Measurements from ENCODE around the gene FTCDNL1.
A peak's percentile ranks its signal among the peaks of the same experiment; 100 is the strongest.

FTCDNL1 gene

DNA sequence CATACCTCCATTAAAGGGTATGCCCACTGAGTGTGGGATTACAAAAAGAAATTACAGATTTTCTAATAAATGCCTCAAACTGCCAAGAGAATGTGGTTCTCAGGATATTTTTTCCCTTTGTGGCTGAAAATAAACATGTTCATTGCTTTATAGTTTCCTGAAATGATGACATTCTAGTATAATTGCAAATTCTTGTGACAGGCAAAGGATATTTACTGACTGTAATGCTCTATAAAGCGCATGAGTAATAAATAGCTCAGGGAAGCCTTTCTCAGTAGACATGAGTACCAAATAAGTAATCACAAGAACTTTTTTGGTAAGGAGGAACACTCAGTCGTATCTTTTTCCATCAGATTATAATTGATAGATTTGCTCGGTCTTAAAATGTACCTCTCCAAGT is 72.3 kb downstream of the FTCDNL1 start:
- DNase-seq: no peak

DNA sequence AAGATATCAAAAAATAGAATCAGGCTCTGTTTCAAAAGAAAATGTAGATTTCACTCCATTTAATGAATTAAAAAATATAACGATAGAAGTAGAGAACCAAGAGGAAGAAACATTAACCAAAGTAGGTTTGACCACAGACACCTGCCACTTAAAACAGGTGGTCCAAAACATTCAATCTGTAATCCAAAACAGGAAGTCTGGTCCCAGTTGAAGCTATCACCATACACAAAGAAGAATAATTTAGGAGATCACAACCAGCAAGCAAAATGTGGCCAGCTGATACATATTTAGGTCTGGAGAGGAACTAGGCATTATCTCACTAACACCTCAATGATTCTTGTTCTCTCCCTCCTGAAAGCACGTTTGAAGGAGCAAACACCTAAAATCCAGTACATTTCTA is 73.1 kb downstream of the FTCDNL1 start:
- no peak for DNase-seq

DNA sequence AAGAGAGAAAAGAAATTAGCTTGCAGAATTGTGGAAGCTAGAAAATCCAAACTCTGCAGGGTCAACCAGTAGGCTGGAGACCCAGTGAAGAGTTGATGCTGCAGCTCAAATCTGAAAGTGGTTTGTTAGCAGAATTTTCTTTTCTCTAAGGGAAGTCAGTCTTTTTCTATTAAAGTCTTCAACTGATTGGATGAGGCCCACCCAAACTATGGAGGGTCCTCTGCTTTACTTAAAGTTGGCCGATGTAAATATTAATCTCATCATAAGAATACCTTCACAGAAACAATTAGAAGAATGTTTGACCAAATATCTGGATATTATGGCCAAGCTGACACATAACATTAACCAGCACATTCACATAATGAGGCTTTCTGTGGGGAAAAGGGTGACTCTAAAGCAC is 73.7 kb downstream of the FTCDNL1 start:
- no peak for DNase-seq

DNA sequence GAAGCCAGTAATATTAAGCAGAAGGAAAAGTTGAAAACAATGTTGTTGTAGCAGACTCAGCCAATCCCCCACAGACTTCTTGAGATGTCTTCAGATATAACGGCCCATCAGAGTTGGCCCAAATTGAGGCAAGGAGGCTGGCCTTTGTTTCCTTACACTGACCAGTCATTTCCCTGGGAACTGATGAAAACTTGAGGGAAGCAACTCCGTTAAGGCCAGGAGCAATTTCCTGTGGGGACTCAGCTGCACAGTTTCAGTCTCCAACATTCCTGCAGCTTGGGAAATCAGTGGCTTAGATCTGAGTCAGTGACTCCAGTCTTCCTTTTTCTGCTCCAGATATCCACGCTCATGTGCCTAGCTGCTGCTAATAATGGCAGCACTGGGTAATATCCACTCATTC is 75.7 kb downstream of the FTCDNL1 start:
- peak; percentile 11 for DNase-seq

DNA sequence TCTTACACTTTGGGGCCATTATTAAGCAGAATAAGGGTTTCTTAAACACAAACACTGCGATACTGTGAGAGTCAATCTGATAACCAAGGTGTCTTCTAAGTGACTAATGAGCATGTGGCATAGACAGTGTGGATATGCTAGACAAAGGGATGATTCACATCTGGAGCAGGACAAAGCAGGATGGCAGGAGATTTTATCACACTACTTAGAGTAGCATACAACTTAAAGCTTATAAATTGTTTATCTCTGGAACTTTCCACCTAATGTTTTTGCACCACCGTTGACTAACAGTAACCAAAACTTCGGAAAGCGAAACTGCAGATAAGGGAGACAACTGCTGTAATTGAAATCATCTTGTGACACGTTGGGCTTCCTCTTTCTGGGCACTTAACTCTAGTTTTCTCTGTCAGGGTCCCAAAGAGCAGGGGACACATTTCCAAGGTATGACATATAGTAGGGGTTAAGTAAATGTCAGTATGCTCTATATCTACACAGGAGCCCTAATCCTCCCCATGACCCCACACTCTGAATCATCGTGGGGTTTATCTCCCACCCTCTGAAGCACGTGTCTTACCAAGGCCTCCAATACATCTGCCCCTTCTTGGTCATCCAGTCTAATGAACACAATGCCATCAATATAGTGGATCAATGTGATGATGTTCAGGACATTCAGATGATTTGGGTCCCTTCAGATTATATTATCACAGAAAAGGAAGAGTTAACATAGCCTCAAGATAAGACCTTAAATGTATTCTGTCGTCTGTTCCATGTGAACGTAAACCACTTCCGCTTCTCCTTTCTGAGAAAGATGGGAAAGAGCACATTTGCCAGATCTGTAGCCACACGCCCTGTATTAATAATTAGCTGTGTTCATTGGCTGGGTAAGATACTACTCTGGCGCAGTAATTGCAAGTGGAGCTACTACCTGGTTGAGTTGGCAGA is 78.7 kb downstream of the FTCDNL1 start:
- DNase-seq: no peak

DNA sequence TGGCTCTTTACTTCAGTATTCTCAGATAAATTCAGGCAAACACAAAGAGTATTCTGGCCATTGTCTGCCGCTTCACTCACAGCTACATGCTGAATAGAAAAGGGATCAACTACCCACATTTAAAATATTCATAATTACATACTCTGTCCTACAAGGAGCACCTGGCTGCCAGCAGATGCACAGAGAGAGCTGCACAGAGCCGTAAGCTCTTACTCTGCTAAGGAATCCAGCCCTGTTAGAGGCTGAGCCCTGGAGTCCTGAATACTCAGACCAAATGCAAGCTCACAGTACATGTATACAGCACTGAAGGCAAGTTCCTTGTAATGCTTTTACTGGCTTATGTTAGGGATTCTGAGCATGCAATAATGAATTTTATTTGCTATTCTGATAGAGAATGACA is 80.3 kb downstream of the FTCDNL1 start:
- DNase-seq: no peak

DNA sequence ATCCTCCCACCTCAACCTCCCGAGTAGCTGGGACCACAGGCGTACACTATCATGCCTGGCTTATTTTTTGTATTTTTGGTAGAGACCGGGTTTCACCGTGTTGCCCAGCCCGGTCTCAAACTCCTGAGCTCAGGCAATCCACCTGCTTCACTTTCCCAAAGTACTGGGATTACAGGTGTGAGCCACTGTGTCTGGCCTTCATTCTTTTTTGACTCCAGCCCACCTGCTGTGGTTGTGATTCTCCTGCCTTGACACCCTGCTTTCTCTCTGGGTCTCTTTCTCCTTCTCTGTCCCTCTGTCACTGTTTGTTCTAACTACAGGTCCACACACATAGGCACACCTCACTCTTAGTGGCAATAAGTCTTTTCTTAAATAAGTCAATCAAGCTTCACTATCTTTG is 85.3 kb downstream of the FTCDNL1 start:
- no peak for DNase-seq

DNA sequence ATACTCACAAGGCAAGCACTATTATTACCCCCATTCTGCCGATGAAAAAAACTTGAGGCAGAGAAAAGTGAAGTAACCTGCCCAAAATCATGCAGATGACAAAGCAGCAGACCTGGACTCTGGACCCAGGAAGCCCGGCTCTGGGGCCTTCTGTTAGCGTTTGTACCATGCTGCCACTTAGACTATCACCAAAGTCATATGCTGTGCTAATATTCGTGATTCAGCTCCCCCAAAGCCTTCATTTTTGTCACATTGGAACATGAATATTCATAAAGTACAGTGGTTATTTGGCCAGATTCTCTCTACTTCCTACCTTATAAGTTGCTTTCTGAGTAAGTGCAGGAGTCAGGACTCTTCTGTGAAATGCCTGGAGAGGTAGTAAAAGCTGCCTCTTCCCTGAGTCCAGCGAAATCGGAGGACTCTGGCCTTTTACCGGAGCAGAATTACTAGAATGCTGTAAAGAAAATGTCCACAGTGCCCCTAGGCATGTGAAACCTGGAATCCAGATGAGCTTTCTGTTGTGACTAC is 86.7 kb downstream of the FTCDNL1 start:
- no peak for DNase-seq

DNA sequence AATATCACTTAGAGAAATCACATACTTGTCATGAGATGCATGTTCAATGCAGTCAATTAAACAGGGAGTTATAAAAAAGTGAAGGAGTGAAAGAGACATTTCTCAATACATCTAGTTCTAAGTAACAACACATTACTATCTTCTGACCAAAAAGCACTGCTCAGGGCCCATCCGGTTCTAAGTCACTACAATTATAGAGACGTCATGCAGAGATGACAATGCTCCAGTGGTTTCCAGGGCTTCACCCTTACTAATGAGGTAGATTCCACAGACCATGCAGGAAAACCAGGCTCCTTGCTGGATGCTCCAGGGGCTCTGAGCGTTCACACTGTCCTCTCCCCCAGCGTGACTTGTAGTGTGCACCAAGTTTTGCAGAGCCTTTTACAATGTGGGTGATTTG is 88.0 kb downstream of the FTCDNL1 start:
- no peak for DNase-seq

DNA sequence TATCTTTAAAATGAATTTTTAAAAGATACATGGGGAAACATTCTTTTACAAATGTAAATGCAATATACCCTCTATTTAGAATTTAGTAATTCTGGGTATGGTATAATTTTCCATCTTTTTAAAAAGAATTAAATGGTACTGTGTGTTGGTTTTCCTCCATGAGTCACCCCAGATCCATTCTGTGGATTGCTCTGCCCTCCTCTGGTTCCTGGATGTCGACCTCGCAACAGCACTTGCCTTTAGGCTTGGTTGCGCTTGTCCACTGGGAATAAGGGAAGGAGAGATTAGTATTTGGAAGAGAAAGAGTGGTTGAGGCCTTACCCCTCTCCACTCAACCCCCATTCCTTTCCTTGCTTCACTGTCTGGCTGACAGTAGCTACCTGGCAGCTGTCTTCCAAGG is 90.4 kb downstream of the FTCDNL1 start:
- DNase-seq: no peak

DNA sequence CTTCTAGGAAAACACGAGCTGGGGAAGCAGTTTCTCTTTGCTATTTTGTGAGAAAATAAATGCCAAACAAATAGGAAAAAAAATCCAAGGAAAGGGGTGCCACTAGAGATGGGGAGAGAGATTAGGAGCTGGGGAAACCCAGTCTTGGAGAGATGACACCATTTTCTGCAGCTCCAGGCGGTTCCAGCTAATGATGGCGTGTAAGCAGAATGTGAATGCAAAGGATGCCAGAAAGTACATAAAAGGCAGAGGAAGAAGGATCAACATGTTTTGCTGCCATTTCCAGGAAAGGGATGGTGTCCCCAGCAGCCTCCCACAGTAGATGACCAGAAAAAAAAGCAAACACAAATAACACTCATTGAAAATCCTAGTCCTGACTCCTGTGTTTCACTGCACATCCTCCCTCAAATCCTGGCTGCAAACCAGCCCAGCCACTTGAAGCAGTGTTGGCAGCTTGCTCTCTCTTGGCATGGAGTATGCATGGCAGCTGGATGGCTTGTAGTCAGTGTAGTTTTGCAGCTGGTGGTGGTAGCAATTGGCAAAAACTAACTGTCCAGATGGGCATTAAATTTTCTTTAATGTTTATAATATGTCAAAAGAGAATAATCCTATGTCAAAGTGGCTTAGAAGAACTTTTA is 93.6 kb downstream of the FTCDNL1 start:
- DNase-seq: no peak

DNA sequence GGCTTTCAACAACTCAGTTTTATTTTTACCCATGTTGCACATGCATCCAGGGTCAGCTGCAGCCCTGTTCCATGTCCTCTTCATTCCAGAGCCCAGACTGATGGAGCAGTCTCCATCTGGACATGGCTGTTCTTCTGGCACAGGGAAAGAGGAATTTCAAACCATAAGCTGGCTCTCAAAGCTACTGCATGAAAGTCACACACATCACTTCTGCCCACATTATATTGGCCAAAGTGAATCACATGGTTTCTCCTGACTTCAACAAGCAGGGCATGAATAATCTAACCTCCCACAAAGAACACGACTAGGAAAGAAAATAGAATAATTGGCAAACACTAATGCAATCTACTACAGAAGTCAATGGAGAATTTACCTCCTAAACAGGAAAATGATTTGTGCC is 94.2 kb downstream of the FTCDNL1 start:
- no peak for DNase-seq

DNA sequence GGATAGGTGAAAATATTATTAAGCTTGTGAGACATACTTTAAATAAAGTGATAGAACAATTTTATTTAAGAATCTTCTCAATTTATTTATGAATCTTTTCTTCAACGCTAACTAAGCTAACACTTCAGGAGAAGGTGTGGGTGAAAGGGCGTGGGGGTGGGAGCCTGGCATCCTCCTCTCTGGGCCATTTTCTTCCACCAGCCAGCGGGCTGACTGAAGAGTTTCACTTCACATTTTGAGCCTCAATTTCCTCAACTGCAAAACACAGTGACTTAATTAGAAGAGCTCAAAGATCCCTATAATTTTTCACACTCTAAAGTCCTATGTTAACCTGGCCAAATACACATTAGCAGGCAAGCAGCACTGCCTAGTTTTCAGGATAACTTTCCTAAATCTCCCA is 94.8 kb downstream of the FTCDNL1 start:
- no peak for DNase-seq

DNA sequence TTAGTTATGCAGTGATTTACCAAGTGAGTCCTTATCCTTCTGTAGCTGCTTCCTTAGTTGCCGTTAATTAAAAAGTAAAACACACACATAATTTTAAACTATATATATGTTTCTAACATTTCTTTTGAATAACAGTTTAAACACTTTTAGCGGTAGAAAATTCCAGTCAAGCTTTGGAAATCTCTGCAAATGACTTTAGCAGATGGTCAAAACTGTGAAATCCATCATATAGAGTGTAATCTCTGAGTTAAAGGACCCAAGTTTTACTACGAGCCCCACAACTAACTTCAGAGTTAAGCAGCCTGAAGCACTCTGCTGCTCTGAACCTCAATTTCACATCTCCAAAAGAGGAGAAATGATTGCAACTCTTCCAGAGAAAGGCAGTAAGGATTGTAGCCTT is 96.2 kb downstream of the FTCDNL1 start:
- no peak for DNase-seq

DNA sequence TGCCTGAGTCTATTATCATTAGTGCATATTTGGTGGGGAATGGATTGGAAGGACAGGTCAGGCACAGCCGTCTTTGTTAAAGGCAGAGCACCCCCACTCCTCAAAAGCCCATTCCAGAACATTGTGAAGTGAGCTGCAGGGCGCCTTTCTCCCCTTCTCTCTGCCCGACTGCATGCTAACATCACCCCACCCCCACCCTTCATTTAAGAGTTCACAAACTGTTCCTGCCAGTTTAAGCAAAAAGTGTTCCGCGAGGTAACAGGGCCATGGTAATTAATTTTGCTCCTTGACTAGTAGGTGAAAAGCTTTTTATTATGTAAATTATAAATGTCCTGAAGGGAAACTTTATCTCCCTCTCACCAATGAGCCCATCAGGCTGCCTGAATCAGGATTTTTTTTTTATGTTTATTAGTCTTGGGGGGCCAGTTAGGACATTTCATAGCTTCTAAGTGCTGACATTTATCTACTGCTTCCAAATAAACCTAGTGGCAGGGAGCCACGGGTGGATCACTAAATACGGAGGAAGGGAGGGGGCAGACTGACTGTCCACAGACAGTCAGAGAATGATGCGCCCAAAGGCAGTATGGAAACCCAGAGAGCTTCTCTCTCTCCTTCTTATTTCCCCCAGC is 99.4 kb downstream of the FTCDNL1 start:
- no peak for DNase-seq

DNA sequence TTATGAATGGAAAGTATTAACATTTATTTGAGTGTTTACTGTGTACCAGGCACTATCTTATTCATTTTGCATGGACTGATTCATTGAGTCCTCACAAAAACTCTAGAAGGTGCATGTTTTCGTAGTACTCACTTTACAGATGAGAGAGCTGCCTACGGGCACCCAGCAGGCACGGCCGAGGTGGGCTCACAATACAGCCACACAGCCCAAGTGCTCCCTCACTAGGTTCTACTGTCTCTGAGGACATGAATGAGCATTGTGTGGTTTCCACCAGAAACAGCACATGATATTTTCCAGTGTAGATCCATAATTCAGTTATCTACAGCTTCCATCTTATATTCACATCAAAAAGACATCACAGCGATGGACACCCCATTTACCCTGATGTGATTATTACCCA is 101.4 kb downstream of the FTCDNL1 start:
- DNase-seq: no peak

DNA sequence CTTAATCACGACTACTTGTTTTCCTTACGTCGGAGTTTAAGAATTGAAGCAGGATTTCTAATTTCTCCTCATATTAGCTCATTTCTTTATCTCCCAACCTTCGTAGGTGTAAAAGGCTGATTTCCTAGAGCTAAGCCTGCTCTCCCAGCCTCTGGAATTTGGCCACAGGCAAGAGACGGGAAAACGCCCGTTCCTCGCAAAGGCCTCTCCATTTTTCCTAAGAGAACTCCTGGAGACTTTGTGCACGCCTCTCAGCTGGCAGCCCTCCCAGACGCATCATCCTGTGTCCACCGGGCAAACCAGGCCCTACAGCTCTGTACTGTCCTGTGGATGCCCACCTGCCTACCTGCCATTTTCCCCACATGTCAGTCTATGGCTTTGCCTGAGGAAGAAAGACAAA is 106.3 kb downstream of the FTCDNL1 start:
- no peak for DNase-seq

DNA sequence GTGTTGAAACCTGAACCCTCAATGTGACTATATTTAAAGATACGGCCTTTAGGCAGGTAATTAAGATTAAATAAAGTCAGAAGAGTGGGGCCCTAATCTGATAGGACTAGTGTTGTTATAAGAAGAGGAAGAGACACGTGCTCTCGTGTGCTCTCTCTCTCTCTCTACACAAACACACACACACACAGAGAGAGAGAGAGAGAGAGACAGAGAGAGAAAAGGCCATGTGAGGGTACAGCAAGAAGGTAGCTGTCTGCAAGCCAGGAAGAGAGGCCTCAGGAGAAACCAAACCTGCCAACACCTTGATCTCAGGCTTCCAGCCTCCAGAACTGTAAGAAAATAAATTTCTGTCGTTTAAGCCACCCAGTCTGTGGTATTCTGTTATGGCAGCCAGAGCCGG is 106.7 kb downstream of the FTCDNL1 start:
- no peak for DNase-seq

DNA sequence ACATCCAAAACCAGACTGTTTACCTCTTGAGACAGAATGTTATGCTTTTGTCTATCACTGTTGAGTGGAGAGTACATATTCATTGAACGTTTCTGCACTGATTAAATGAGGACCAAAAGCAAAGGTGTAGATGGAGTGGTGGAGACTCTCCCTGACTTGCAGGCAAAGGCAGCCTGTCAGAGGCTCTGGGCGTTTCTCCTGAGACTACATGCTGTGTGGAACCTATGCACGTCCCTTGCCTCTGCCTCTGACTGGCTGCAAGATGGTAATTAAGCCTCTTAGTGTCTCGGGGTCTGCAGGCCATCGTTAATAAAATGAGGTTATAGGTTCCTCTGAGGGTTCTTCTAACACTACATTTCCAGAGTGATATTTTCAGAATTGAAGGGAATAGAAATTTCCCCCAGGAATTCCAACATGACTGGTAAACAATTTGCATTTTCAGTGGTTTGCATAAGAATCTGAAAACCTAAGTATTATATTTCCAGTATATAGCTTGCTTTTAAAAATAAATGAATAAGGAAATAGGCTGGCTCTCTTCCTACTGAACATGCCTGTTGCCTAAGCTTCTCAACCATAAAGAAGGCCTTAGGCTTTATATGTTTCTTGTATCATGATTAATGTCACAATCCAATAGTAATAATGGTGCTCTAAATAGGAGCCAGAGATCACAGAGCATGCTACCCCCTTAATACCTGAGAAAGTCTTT is 107.4 kb downstream of the FTCDNL1 start:
- no peak for DNase-seq

DNA sequence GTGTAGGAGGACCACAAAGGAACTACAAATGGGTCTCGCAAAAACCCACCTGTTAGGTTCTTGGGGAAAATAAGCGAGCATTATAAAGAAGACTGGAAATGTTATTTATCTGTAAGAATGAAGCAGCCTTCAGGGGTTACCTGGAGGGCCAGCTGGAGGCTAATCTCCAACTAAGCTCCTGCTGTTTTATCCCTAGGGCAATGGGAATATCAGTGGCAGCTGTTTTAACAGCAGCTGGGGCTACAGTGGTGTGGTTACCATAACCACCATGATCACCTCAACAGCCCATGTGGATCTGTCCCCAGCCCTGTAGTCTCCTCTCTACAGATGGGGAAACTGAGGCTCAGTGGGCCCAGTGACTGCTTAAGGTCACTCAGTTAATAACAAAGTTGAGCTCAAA is 108.1 kb downstream of the FTCDNL1 start:
- DNase-seq: no peak

DNA sequence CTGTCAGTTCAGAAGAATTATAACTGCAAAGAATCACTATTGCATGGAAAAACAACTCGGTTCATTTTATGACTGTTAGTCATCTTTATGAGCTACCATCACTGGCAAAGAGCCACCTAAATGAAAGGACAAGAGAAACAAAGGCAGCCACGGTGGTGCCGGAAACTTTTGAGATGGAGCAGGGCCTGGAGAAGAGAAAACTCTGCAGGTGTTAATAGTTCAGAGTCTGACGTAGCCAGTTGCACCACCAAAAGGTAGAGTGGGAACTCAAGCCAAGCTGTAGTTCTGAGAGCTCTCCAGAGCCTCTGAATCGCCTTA is 110.9 kb downstream of the FTCDNL1 start:
- no peak for DNase-seq

DNA sequence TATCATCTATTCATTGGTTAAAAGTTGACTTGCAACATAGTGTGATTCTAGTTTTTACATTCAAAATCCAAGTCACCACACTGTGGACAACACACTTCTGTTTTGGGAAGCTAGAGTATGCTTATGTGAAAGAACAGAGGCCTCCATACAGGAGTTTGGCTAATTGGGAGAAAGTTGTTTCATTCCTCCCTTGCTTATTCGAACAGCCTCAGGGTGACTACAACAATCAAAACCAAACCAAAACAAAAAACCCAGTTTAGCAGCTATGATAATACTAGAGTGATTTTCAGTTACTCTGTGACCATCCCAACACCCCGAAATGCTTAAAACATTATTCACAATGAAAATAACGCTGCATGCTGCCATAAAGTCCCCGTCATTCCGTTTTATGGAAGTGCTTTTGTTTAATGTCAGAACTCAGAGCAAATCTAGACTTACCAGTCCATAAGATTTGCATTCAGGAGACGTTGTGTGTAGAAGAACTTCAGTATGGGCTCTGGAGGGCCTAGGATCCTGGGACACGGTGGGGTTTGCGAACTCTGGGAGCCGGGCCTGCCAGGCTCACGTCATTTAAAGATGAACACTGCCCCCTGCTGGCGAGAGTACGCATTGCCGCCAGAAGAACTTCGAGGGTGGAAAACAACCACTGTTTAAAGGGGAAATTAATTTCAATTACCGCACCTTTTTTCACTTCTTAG is 111.4 kb downstream of the FTCDNL1 start:
- DNase-seq: peak; percentile 57
